ENCODE results near the gene LYPD4.

The LYPD4 gene

GRCh38 chr19:41804336-41804735 is 40.1 kb downstream of the LYPD4 start:
- Histone ChIP-seq H3K9ac (ENCODE audit: low read length) (no peak overlapping the region), H3K36me3 (ENCODE audit: low read length) (no peaks in the 10 kb centered on the region), H3K4me3 (ENCODE audit: insufficient read depth, low read length, poor library complexity, severe bottlenecking) (no peak overlapping the region), H3K27me3 (ENCODE audit: low read length) (no peaks in the 10 kb centered on the region), H3K9me3 (ENCODE audit: insufficient read depth, low read length) (no peaks in the 10 kb centered on the region), H2AFZ (ENCODE audit: low read depth, low read length, severe bottlenecking) (no peak overlapping the region), H4K20me1 (ENCODE audit: low read depth, low read length) (no peaks in the 10 kb centered on the region), H3K9me2 (replicated peaks; ENCODE audit: insufficient read depth, low read length) (no peaks in the 10 kb centered on the region), H3K4me2 (ENCODE audit: low read depth, low read length, poor library complexity, severe bottlenecking) (no peak overlapping the region), H3K27ac (ENCODE audit: low read depth, low read length) (no peak overlapping the region), H3F3A (ENCODE audit: insufficient read depth) (no peaks in the 10 kb centered on the region), H3K79me2 (ENCODE audit: insufficient read depth, low read length) (no peaks in the 10 kb centered on the region)
- TF ChIP-seq EZH2phosphoT487 (conservative IDR thresholded peaks at IDR 0.05; ENCODE audit: low read length): no peak
- TF ChIP-seq, protein P1, sequence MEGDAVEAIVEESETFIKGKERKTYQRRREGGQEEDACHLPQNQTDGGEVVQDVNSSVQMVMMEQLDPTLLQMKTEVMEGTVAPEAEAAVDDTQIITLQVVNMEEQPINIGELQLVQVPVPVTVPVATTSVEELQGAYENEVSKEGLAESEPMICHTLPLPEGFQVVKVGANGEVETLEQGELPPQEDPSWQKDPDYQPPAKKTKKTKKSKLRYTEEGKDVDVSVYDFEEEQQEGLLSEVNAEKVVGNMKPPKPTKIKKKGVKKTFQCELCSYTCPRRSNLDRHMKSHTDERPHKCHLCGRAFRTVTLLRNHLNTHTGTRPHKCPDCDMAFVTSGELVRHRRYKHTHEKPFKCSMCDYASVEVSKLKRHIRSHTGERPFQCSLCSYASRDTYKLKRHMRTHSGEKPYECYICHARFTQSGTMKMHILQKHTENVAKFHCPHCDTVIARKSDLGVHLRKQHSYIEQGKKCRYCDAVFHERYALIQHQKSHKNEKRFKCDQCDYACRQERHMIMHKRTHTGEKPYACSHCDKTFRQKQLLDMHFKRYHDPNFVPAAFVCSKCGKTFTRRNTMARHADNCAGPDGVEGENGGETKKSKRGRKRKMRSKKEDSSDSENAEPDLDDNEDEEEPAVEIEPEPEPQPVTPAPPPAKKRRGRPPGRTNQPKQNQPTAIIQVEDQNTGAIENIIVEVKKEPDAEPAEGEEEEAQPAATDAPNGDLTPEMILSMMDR (IDR thresholded peaks at IDR 0.05; ENCODE audit: insufficient read depth, low read length, poor library complexity, severe bottlenecking): no peak

DNA sequence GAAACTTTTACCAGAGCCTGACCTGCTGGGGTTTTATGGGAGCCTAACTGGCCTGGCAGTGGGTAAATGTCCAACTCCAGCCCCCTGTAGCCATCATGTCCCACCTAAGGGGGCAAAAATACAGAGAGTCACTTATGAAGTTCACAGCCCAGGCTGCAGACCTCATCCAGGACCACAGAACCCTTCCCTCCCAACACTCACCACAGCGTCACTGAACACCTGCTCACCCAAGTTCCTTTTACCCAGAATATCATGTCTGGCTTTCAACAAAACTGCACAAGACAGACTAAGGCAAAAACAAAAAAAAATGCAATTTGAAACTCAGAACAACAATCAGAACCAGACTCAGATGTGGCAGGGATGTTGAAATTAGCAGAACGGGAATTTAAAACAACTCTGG is 41.7 kb downstream of the LYPD4 start:
- Histone ChIP-seq H3K9me2 (replicated peaks; ENCODE audit: insufficient read depth, low read length) (no peaks in the 10 kb centered on the region), H3K9ac (ENCODE audit: low read length) (no peak overlapping the region), H3K4me3 (ENCODE audit: insufficient read depth, low read length, poor library complexity, severe bottlenecking) (no peak overlapping the region), H3K27me3 (ENCODE audit: low read length) (no peaks in the 10 kb centered on the region), H3K36me3 (ENCODE audit: low read length) (no peaks in the 10 kb centered on the region), H3K79me2 (ENCODE audit: insufficient read depth, low read length) (no peaks in the 10 kb centered on the region), H3K27ac (ENCODE audit: low read depth, low read length) (no peak overlapping the region), H4K20me1 (ENCODE audit: low read depth, low read length) (no peaks in the 10 kb centered on the region), H2AFZ (ENCODE audit: low read depth, low read length, severe bottlenecking) (no peak overlapping the region), H3F3A (ENCODE audit: insufficient read depth) (no peaks in the 10 kb centered on the region), H3K4me2 (ENCODE audit: low read depth, low read length, poor library complexity, severe bottlenecking) (no peak overlapping the region), H3K9me3 (ENCODE audit: insufficient read depth, low read length) (no peaks in the 10 kb centered on the region)
- TF ChIP-seq, protein P1 (IDR thresholded peaks at IDR 0.05; ENCODE audit: insufficient read depth, low read length, poor library complexity, severe bottlenecking): no peak
- TF ChIP-seq EZH2phosphoT487 (conservative IDR thresholded peaks at IDR 0.05; ENCODE audit: low read length): no peak

DNA sequence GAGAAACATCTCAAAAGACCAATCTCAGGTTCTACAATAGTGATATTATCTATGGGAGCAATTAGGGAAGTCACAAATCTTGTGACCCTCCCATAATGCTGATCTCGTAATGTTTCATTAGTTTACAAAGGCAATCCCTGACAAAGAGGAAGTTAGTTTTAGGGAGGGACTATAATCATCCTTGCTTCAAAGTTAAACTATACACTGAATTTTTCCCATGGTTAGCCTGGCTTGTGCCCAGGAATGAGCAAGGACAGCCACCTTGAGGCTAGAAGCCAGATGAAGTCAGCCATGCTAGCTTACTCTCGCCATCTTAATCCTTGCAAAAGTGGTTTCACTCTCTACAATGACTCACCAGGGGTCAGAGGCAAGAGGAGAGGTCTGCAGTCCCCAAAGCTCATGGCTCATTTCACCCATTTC is 42.7 kb downstream of the LYPD4 start:
- no peak for TF ChIP-seq EZH2phosphoT487 (conservative IDR thresholded peaks at IDR 0.05; ENCODE audit: low read length)
- TF ChIP-seq, protein P1 (IDR thresholded peaks at IDR 0.05; ENCODE audit: insufficient read depth, low read length, poor library complexity, severe bottlenecking): no peak
- Histone ChIP-seq H3K9me3 (ENCODE audit: insufficient read depth, low read length) (no peaks in the 10 kb centered on the region), H3K9me2 (replicated peaks; ENCODE audit: insufficient read depth, low read length) (no peaks in the 10 kb centered on the region), H3K27me3 (ENCODE audit: low read length) (no peaks in the 10 kb centered on the region), H3K27ac (ENCODE audit: low read depth, low read length) (no peak overlapping the region), H3F3A (ENCODE audit: insufficient read depth) (no peaks in the 10 kb centered on the region), H3K36me3 (ENCODE audit: low read length) (no peaks in the 10 kb centered on the region), H3K4me2 (ENCODE audit: low read depth, low read length, poor library complexity, severe bottlenecking) (no peak overlapping the region), H2AFZ (ENCODE audit: low read depth, low read length, severe bottlenecking) (no peak overlapping the region), H3K9ac (ENCODE audit: low read length) (no peak overlapping the region), H3K79me2 (ENCODE audit: insufficient read depth, low read length) (no peaks in the 10 kb centered on the region), H3K4me3 (ENCODE audit: insufficient read depth, low read length, poor library complexity, severe bottlenecking) (no peak overlapping the region), H4K20me1 (ENCODE audit: low read depth, low read length) (no peaks in the 10 kb centered on the region)

Data from SU-DHL-6 (cell line).